HepG2 (cell line): ENCODE results near the gene ZMYND8. TPM values are rescaled to one million over a fixed set of nuclear protein-coding genes. Genes with fewer than 3 reads are reported as not detected.

ENCODE experiments used
- ATAC-seq: fragments of 200-7000 bp; cut with Tn5 transposase; 3 replicates; pipeline ENCODE4 v1.9.1; 2020; ENCODE audit warnings: mild to moderate bottlenecking, moderate library complexity
- BruUV-seq: library from RNA; stranded (reverse); fragments of 400-500 nt; replicated peaks from 2 replicates; lab custom pipeline; 2021; lab: Mats Ljungman, UMichigan
- CTCF ChIA-PET: fragments of 300-600 bp; formaldehyde crosslinking; extraction: SDS; loops from one replicate; lab custom pipeline; 2021; ENCODE audit warnings: low total read pairs, inconsistent platforms, low intra/inter-chr PET ratio; lab: Yijun Ruan, JAX
- POLR2A ChIA-PET: fragments of 350-600 bp; sonication (Branson Sonifier 250); formaldehyde crosslinking; loops from one replicate; lab custom pipeline; 2020; ENCODE audit warnings: antibody characterized with exemption, inconsistent platforms; lab: Yijun Ruan, JAX
- DNase-seq: peaks from one replicate; pipeline ENCODE4 v3.0.0-alpha.2; 2015; ENCODE audit warnings: low spot score
- FAIRE-seq: peaks from 3 replicates; lab custom pipeline; 2011; peaks lifted over from hg19 to GRCh38; lab: Jason Lieb, UNC
- H2AFZ ChIP-seq: one replicate; pipeline ENCODE4 v1.6.1; 2011; ENCODE audit warnings: low read length, inconsistent platforms
- H3K27ac ChIP-seq: fragments of 300-600 bp; 3 replicates; pipeline ENCODE4 v1.8.0; 2011; ENCODE audit warnings: mixed run types, mild to moderate bottlenecking, mixed read lengths, low read length, inconsistent platforms; ENCODE audit not compliant: insufficient read depth; ENCODE audit errors: extremely low read length
- H3K27me3 ChIP-seq, 2 experiments: fragments of 200-600 bp in 1 of 2; 2 replicates in 1 of 2; 3 replicates in 1 of 2; pipeline versions ENCODE4 v1.6.0 to v1.8.0; 2011; ENCODE audit warnings: low read length in 2 of 2, mild to moderate bottlenecking in 2 of 2, moderate library complexity in 2 of 2, inconsistent platforms in 1 of 2; ENCODE audit not compliant: insufficient read depth in 2 of 2, control insufficient read depth in 1 of 2
- H3K36me3 ChIP-seq, 2 experiments: fragments of 200-600 bp in 1 of 2; replicated peaks in 1 of 2; 2 replicates in 1 of 2; 3 replicates in 1 of 2; pipeline versions ENCODE4 v1.5.1 to v1.8.0; 2011; ENCODE audit warnings: low read length in 2 of 2, inconsistent platforms in 1 of 2; ENCODE audit not compliant: insufficient read depth in 2 of 2, control insufficient read depth in 1 of 2
- H3K4me1 ChIP-seq: 2 replicates; pipeline ENCODE4 v1.5.1; 2012; ENCODE audit warnings: low read length, inconsistent platforms; ENCODE audit not compliant: insufficient read depth
- H3K4me2 ChIP-seq: 2 replicates; pipeline ENCODE4 v1.6.0; 2011; ENCODE audit warnings: low read depth, low read length, inconsistent platforms
- H3K4me3 ChIP-seq, 3 experiments: fragments of 200-600 bp in 1 of 3; sonication (generic), shearing (Covaris generic) in 1 of 3; replicated peaks in 1 of 3; 2 replicates each; pipeline ENCODE4 v1.5.1; 2011 to 2016; ENCODE audit warnings: low read length in 3 of 3, inconsistent platforms in 2 of 3, low read depth in 2 of 3, mild to moderate bottlenecking in 2 of 3, control low read depth in 1 of 3, mixed read lengths in 1 of 3; ENCODE audit not compliant: insufficient read depth in 1 of 3
- H3K79me2 ChIP-seq: one replicate; pipeline ENCODE4 v1.6.1; 2011; ENCODE audit warnings: low read length, inconsistent platforms; ENCODE audit not compliant: insufficient read depth
- H3K9ac ChIP-seq: 2 replicates; pipeline ENCODE4 v1.6.0; 2011; ENCODE audit warnings: mild to moderate bottlenecking, low read depth, low read length, inconsistent platforms; ENCODE audit not compliant: insufficient read depth
- H3K9me3 ChIP-seq: 2 replicates; pipeline ENCODE4 v1.5.1; 2012; ENCODE audit warnings: mild to moderate bottlenecking, low read length
- H4K20me1 ChIP-seq: 2 replicates; pipeline ENCODE4 v1.6.0; 2011; ENCODE audit warnings: inconsistent platforms, mild to moderate bottlenecking, low read length, moderate library complexity; ENCODE audit not compliant: insufficient read depth
- ASH2L ChIP-seq: fragments of 300-600, 200-600 bp; sonication (generic); IDR thresholded peaks from 2 replicates; pipeline ENCODE4 v1.7.0; 2017; ENCODE audit warnings: low read depth, mild to moderate bottlenecking, moderate library complexity, mixed read lengths, low read length; ENCODE audit not compliant: insufficient read length
- CBFB ChIP-seq: sonication (generic); formaldehyde crosslinking; IDR thresholded peaks from 2 replicates; pipeline ENCODE4 v1.4.0; 2020; ENCODE audit warnings: missing genetic modification reagents
- E2F2 ChIP-seq: sonication (generic); formaldehyde crosslinking; IDR thresholded peaks from 2 replicates; pipeline ENCODE4 v1.4.0; 2020; ENCODE audit warnings: missing genetic modification reagents, borderline replicate concordance
- MAX ChIP-seq: IDR thresholded peaks from 2 replicates; pipeline ENCODE4 v1.6.1; 2012; ENCODE audit warnings: inconsistent platforms
- MIER2 ChIP-seq: IDR thresholded peaks from 2 replicates; pipeline ENCODE4 v1.6.1; 2016; ENCODE audit warnings: missing biosample characterization, missing genetic modification reagents
- TIGD3 ChIP-seq: sonication (generic); formaldehyde crosslinking; IDR thresholded peaks from 2 replicates; pipeline ENCODE4 v1.5.1; 2020; ENCODE audit warnings: mild to moderate bottlenecking, missing genetic modification reagents, borderline replicate concordance
- TRAFD1 ChIP-seq: sonication (generic); formaldehyde crosslinking; IDR thresholded peaks from 2 replicates; pipeline ENCODE4 v1.5.1; 2020; ENCODE audit warnings: missing genetic modification reagents, mild to moderate bottlenecking, borderline replicate concordance
- ZMAT5 ChIP-seq: sonication (generic); formaldehyde crosslinking; IDR thresholded peaks from 2 replicates; pipeline ENCODE4 v1.5.0; 2020; ENCODE audit warnings: mild to moderate bottlenecking, low read depth, missing genetic modification reagents, borderline replicate concordance
- ZNF44 ChIP-seq: sonication (generic); formaldehyde crosslinking; IDR thresholded peaks from 2 replicates; pipeline ENCODE4 v1.5.1; 2020; ENCODE audit warnings: mild to moderate bottlenecking, missing genetic modification reagents
- ZNF646 ChIP-seq: sonication (generic); formaldehyde crosslinking; IDR thresholded peaks from 2 replicates; pipeline ENCODE4 v1.9.0; 2021; ENCODE audit warnings: mild to moderate bottlenecking, missing genetic modification reagents
- WGBS: methylation state at CpG from one replicate; pipeline ENCODE4 v1.1.6; 2017; ENCODE audit warnings: low lambda C conversion rate; 5-methylcytosine and 5-hydroxymethylcytosine counted together
- in situ Hi-C: cut with HindIII; loops from 2 replicates; pipeline ENCODE4 v1.10.0; 2017; ENCODE audit warnings: low pct_unique_long_range_greater_than_20kb; ENCODE audit not compliant: extremely low pct_ligation_motif_present
- intact Hi-C: fragments of 100-400 bp; cut with micrococcal nuclease; formaldehyde crosslinking; loops from one replicate; pipeline ENCODE4 v1.10.0; 2022; ENCODE audit not compliant: unreplicated experiment
- polyA plus RNA-seq, 8 experiments: library from polyadenylated mRNA; depleted of rRNA in 3 of 8; stranded (reverse) in 7 of 8; unstranded in 1 of 8; fragments of >200 nt; fragmentation: Illumina TruSeq in 4 of 8; extraction: Trizol in 4 of 8; gene quantifications; 2 replicates each; pipeline versions ENCODE4 v1.2.1 to v1.2.3, GENCODE V29; 2011 to 2016; ENCODE audit warnings: low read depth in 4 of 8, missing spikeins in 1 of 8, mixed read lengths in 1 of 8; ENCODE audit not compliant: insufficient read depth in 1 of 8
- total RNA-seq, 5 experiments: library from RNA; depleted of rRNA; stranded (reverse); fragments of >200 nt; fragmentation: Illumina TruSeq; extraction: Trizol; gene quantifications; 2 replicates each; pipeline ENCODE4 v1.2.3, GENCODE V29; 2016; ENCODE audit warnings: low read depth in 1 of 5

Gene ZMYND8
- total and polyA plus RNA-seq, 2 of the 13 experiments (the other 11 are each of a cell fraction or from before 2014, with no cell fraction given) = 53.9 to 84.7 TPM

GRCh38 chr20:47191956-47192355 is 164.5 kb downstream of the ZMYND8 start:
- intact Hi-C loops = no loop called here
- H3K27me3 ChIP-seq = peaks cover 0 to 25% of the 10 kb centered on the region in 2 experiments; a peak in 3 of 5 replicates
- H3K27ac ChIP-seq = no peak overlapping the region
- no peaks in the 10 kb centered on the region for H3K9me3 ChIP-seq
- no peak overlapping the region for H2AFZ ChIP-seq
- CTCF ChIA-PET = no interaction called here
- ATAC-seq (no peak), FAIRE-seq (no peak), DNase-seq (no peak)
- no TSS peak for BruUV-seq
- no peak overlapping the region for H3K4me2 ChIP-seq
- no peak overlapping the region for H3K9ac ChIP-seq
- in situ Hi-C loops = loop anchor here (10.0 kb wide), 1 partner anchor 433 kb away; no protein-coding TSS in a partner anchor
- POLR2A ChIA-PET = no interaction called here
- no peaks in the 10 kb centered on the region for H3K36me3 ChIP-seq
- no peaks in the 10 kb centered on the region for H3K79me2 ChIP-seq
- no peaks in the 10 kb centered on the region for H4K20me1 ChIP-seq
- WGBS = 38% methylated on average over 3 of the region's 3 CpGs
- no peak overlapping the region for H3K4me3 ChIP-seq
- peaks cover 31% of the 10 kb centered on the region for H3K4me1 ChIP-seq
- no peak for TF ChIP-seq E2F2 (CRISPR knock-in tag)
- TF ChIP-seq TIGD3 (CRISPR knock-in tag) = no peak
- TF ChIP-seq TRAFD1 (CRISPR knock-in tag) = no peak
- no peak for TF ChIP-seq ZMAT5 (CRISPR knock-in tag)
- TF ChIP-seq CBFB (CRISPR knock-in tag) = no peak
- no peak for TF ChIP-seq ZNF44
- no peak for TF ChIP-seq MAX
- TF ChIP-seq ZNF646 = no peak
- no peak for TF ChIP-seq MIER2 (CRISPR knock-in tag)
- TF ChIP-seq ASH2L = no peak
